Fibroblast of lung (primary cell): ENCODE results near the gene MGAT5. TPM values are rescaled to one million over a fixed set of nuclear protein-coding genes. Genes with fewer than 3 reads are reported as not detected.
A peak's percentile ranks its signal among the peaks of the same experiment; 100 is the strongest.

Experiments used
- DNase-seq, 2 donors: peaks; one replicate each; pipeline versions ENCODE4 v3.0.0 to v3.0.0-alpha.2; 2010; ENCODE audit warnings: low read depth in 2 of 2
- H2AFZ ChIP-seq: 2 replicates; pipeline ENCODE4 v1.5.1; 2012; ENCODE audit warnings: low read length, control low read depth, inconsistent platforms
- H3K27ac ChIP-seq: 2 replicates; pipeline ENCODE4 v1.5.1; 2011; ENCODE audit warnings: low read length, control low read depth; ENCODE audit not compliant: insufficient read depth
- H3K27me3 ChIP-seq: 2 replicates; pipeline ENCODE4 v1.5.1; 2011; ENCODE audit warnings: mild to moderate bottlenecking, low read length; ENCODE audit not compliant: control insufficient read depth, insufficient read depth
- H3K36me3 ChIP-seq: 2 replicates; pipeline ENCODE4 v1.5.1; 2011; ENCODE audit warnings: low read length; ENCODE audit not compliant: control insufficient read depth, insufficient read depth
- H3K4me1 ChIP-seq: 2 replicates; pipeline ENCODE4 v1.5.1; 2011; ENCODE audit warnings: low read length; ENCODE audit not compliant: control insufficient read depth, insufficient read depth; ENCODE audit errors: extremely low read depth
- H3K4me2 ChIP-seq: 2 replicates; pipeline ENCODE4 v1.5.1; 2011; ENCODE audit warnings: low read length, control low read depth; ENCODE audit not compliant: insufficient read depth; ENCODE audit errors: extremely low read depth
- H3K4me3 ChIP-seq, 4 experiments: fragments of 200-600 bp in 1 of 4; sonication (generic) in 1 of 4; replicated peaks in 1 of 4; 2 replicates each; pipeline ENCODE4 v1.5.1; 2011 to 2016; ENCODE audit warnings: low read length in 4 of 4, low read depth in 3 of 4, mild to moderate bottlenecking in 3 of 4, control low read depth in 2 of 4, inconsistent platforms in 1 of 4, mixed read lengths in 1 of 4; ENCODE audit not compliant: insufficient read depth in 1 of 4; ENCODE audit errors: control extremely low read depth in 1 of 4
- H3K79me2 ChIP-seq: 2 replicates; pipeline ENCODE4 v1.5.1; 2012; ENCODE audit warnings: mild to moderate bottlenecking, low read length, inconsistent platforms; ENCODE audit not compliant: control insufficient read depth, insufficient read depth
- H3K9ac ChIP-seq: 2 replicates; pipeline ENCODE4 v1.5.1; 2011; ENCODE audit warnings: mild to moderate bottlenecking, low read length, control low read depth; ENCODE audit not compliant: insufficient read depth
- H3K9me3 ChIP-seq: 2 replicates; pipeline ENCODE4 v1.5.1; 2012; ENCODE audit warnings: low read depth, low read length; ENCODE audit not compliant: control insufficient read depth, insufficient read depth
- H4K20me1 ChIP-seq: 2 replicates; pipeline ENCODE4 v1.5.1; 2011; ENCODE audit warnings: low read length; ENCODE audit not compliant: control insufficient read depth, insufficient read depth; ENCODE audit errors: extremely low read depth
- CTCF ChIP-seq, 2 donors: IDR thresholded peaks in 1 of 2; conservative IDR thresholded peaks in 1 of 2; 1 replicate in 1 of 2; 2 replicates in 1 of 2; pipeline ENCODE4 v1.5.1; 2011 to 2012; ENCODE audit warnings: low read length in 2 of 2, control low read depth in 1 of 2, inconsistent platforms in 1 of 2, low read depth in 1 of 2, mild to moderate bottlenecking in 1 of 2
- EZH2 ChIP-seq: IDR thresholded peaks from 2 replicates; pipeline ENCODE4 v1.5.1; 2012; ENCODE audit warnings: low read length, control low read depth, mild to moderate bottlenecking; ENCODE audit errors: missing control alignments
- polyA plus RNA-seq, 2 donors: library from polyadenylated mRNA; depleted of rRNA in 1 of 2; stranded (reverse) in 1 of 2; unstranded in 1 of 2; fragments of >200 nt; gene quantifications; 2 replicates each; pipeline ENCODE4 v1.2.1, GENCODE V29; 2011 to 2012; ENCODE audit warnings: missing spikeins in 1 of 2
- total RNA-seq: library from RNA; depleted of rRNA; stranded (reverse); fragments of >200 nt; gene quantifications from 2 replicates; pipeline ENCODE4 v1.2.1, GENCODE V29; 2014

Gene MGAT5
- total and polyA plus RNA-seq, 2 donors (not counting 1 experiment from before 2014, with no cell fraction given), result 270 to 301 TPM

- Histone ChIP-seq H3K27ac (no peak overlapping the region), H3K79me2 (peaks cover 26% of the 10 kb centered on the region), H3K4me3 (no peak overlapping the region), H3K27me3 (no peaks in the 10 kb centered on the region), H3K9me3 (no peaks in the 10 kb centered on the region), H3K4me1 (peaks cover 10% of the 10 kb centered on the region), H3K4me2 (no peak overlapping the region), H3K36me3 (no peaks in the 10 kb centered on the region), H4K20me1 (no peaks in the 10 kb centered on the region), H2AFZ (no peak overlapping the region), H3K9ac (no peak overlapping the region)
- DNase-seq, result no peak
- TF ChIP-seq EZH2 (no peak), CTCF (conservative IDR thresholded peaks at IDR 0.05 in 1 of 2, IDR thresholded peaks at IDR 0.05 in 1 of 2; ENCODE audit: low read depth in 1 of 2, low read length in 2 of 2) (no peak)
Measured at GRCh38 chr2:134241911-134242310, 12.0 kb upstream of the MGAT5 start.

- Histone ChIP-seq H3K4me3 (no peak overlapping the region), H2AFZ (no peak overlapping the region), H3K27me3 (no peaks in the 10 kb centered on the region), H3K27ac (no peak overlapping the region), H3K4me2 (no peak overlapping the region), H4K20me1 (no peaks in the 10 kb centered on the region), H3K36me3 (no peaks in the 10 kb centered on the region), H3K9ac (no peak overlapping the region), H3K4me1 (peaks cover 10% of the 10 kb centered on the region), H3K9me3 (no peaks in the 10 kb centered on the region), H3K79me2 (peaks cover 30% of the 10 kb centered on the region)
- no peak for DNase-seq
- no peak for TF ChIP-seq EZH2
- no peak for TF ChIP-seq CTCF (conservative IDR thresholded peaks at IDR 0.05 in 1 of 2, IDR thresholded peaks at IDR 0.05 in 1 of 2; ENCODE audit: low read depth in 1 of 2, low read length in 2 of 2)
Measured at GRCh38 chr2:134243244-134243643, 10.6 kb upstream of the MGAT5 start.

GRCh38 chr2:134244086-134244485, 9.8 kb upstream of the MGAT5 start:
- Histone ChIP-seq H3K9me3 (no peaks in the 10 kb centered on the region), H2AFZ (no peak overlapping the region), H3K4me1 (peaks cover 10% of the 10 kb centered on the region), H3K36me3 (no peaks in the 10 kb centered on the region), H3K27me3 (no peaks in the 10 kb centered on the region), H4K20me1 (no peaks in the 10 kb centered on the region), H3K4me2 (no peak overlapping the region), H3K27ac (no peak overlapping the region), H3K4me3 (no peak overlapping the region), H3K9ac (no peak overlapping the region), H3K79me2 (peaks cover 37% of the 10 kb centered on the region)
- TF ChIP-seq CTCF (conservative IDR thresholded peaks at IDR 0.05 in 1 of 2, IDR thresholded peaks at IDR 0.05 in 1 of 2; ENCODE audit: low read depth in 1 of 2, low read length in 2 of 2) (no peak), EZH2 (no peak)
- DNase-seq, result peak in 1 of 2 donors; percentile 56
